ENCODE measurements around the gene STIMATE. TPM values are rescaled to one million over a fixed set of nuclear protein-coding genes. Genes with fewer than 3 reads are reported as not detected.
A peak's percentile ranks its signal among the peaks of the same experiment; 100 is the strongest.

STIMATE gene
- total RNA-seq, 1 donor: 18.5 TPM

- Histone ChIP-seq H3K27me3 (ENCODE audit: insufficient read depth, low read length) (no peaks in the 10 kb centered on the region), H3K9me3 (ENCODE audit: low read depth, low read length) (no peaks in the 10 kb centered on the region), H3K27ac (ENCODE audit: low read depth, low read length) (no peak overlapping the region), H3K79me2 (ENCODE audit: insufficient read depth, low read length) (no peaks in the 10 kb centered on the region), H3K4me2 (ENCODE audit: insufficient read depth, low read length) (no peak overlapping the region), H2AFZ (ENCODE audit: low read length) (no peak overlapping the region), H3K36me3 (ENCODE audit: insufficient read depth, low read length) (peaks cover 5% of the 10 kb centered on the region), H3K4me1 (ENCODE audit: insufficient read depth, low read length) (peaks cover 4% of the 10 kb centered on the region), H4K20me1 (ENCODE audit: insufficient read depth, low read length) (peaks cover 16% of the 10 kb centered on the region), H3K4me3 (ENCODE audit: insufficient read depth, low read length) (no peak overlapping the region)
- no peak for TF ChIP-seq CTCF (IDR thresholded peaks at IDR 0.05; ENCODE audit: extremely low read depth, low read depth, low read length)
- DNase-seq (ENCODE audit: insufficient read length, low spot score, missing footprints): no peak
These were observed 44.9 kb downstream of the STIMATE start for GRCh38 chr3:52852419-52852818.

- H3K27me3 ChIP-seq (ENCODE audit: insufficient read depth, low read length): no peaks in the 10 kb centered on the region
- no peak overlapping the region for H2AFZ ChIP-seq (ENCODE audit: low read length)
- peaks cover 11% of the 10 kb centered on the region for H3K36me3 ChIP-seq (ENCODE audit: insufficient read depth, low read length)
- H4K20me1 ChIP-seq (ENCODE audit: insufficient read depth, low read length): peaks cover 14% of the 10 kb centered on the region
- no peaks in the 10 kb centered on the region for H3K9me3 ChIP-seq (ENCODE audit: low read depth, low read length)
- no peak overlapping the region for H3K4me2 ChIP-seq (ENCODE audit: insufficient read depth, low read length)
- no peak overlapping the region for H3K4me3 ChIP-seq (ENCODE audit: insufficient read depth, low read length)
- TF ChIP-seq CTCF (IDR thresholded peaks at IDR 0.05; ENCODE audit: extremely low read depth, low read depth, low read length): peak; percentile 58
- no peak overlapping the region for H3K27ac ChIP-seq (ENCODE audit: low read depth, low read length)
- no peaks in the 10 kb centered on the region for H3K79me2 ChIP-seq (ENCODE audit: insufficient read depth, low read length)
- DNase-seq (ENCODE audit: insufficient read length, low spot score, missing footprints): no peak
- H3K4me1 ChIP-seq (ENCODE audit: insufficient read depth, low read length): peaks cover 4% of the 10 kb centered on the region
These were observed 46.0 kb downstream of the STIMATE start for GRCh38 chr3:52851348-52851747.

- no peak for DNase-seq (ENCODE audit: insufficient read length, low spot score, missing footprints)
- Histone ChIP-seq H3K27ac (ENCODE audit: low read depth, low read length) (no peak overlapping the region), H4K20me1 (ENCODE audit: insufficient read depth, low read length) (peaks cover 6% of the 10 kb centered on the region), H3K4me1 (ENCODE audit: insufficient read depth, low read length) (peaks cover 8% of the 10 kb centered on the region), H3K79me2 (ENCODE audit: insufficient read depth, low read length) (no peaks in the 10 kb centered on the region), H3K36me3 (ENCODE audit: insufficient read depth, low read length) (peaks cover 11% of the 10 kb centered on the region), H3K4me2 (ENCODE audit: insufficient read depth, low read length) (no peak overlapping the region), H3K9me3 (ENCODE audit: low read depth, low read length) (no peaks in the 10 kb centered on the region), H3K4me3 (ENCODE audit: insufficient read depth, low read length) (no peak overlapping the region), H3K27me3 (ENCODE audit: insufficient read depth, low read length) (no peaks in the 10 kb centered on the region), H2AFZ (ENCODE audit: low read length) (no peak overlapping the region)
- no peak for TF ChIP-seq CTCF (IDR thresholded peaks at IDR 0.05; ENCODE audit: extremely low read depth, low read depth, low read length)
These were observed 47.7 kb downstream of the STIMATE start for GRCh38 chr3:52849656-52850055.

GRCh38 chr3:52848617-52849016 is 48.7 kb downstream of the STIMATE start:
- Histone ChIP-seq H3K4me1 (ENCODE audit: insufficient read depth, low read length) (peaks cover 8% of the 10 kb centered on the region), H3K4me3 (ENCODE audit: insufficient read depth, low read length) (no peak overlapping the region), H4K20me1 (ENCODE audit: insufficient read depth, low read length) (peaks cover 6% of the 10 kb centered on the region), H3K79me2 (ENCODE audit: insufficient read depth, low read length) (no peaks in the 10 kb centered on the region), H3K27ac (ENCODE audit: low read depth, low read length) (no peak overlapping the region), H3K27me3 (ENCODE audit: insufficient read depth, low read length) (no peaks in the 10 kb centered on the region), H3K4me2 (ENCODE audit: insufficient read depth, low read length) (no peak overlapping the region), H2AFZ (ENCODE audit: low read length) (no peak overlapping the region), H3K36me3 (ENCODE audit: insufficient read depth, low read length) (peaks cover 11% of the 10 kb centered on the region), H3K9me3 (ENCODE audit: low read depth, low read length) (no peaks in the 10 kb centered on the region)
- peak; percentile 93 for DNase-seq (ENCODE audit: insufficient read length, low spot score, missing footprints)
- no peak for TF ChIP-seq CTCF (IDR thresholded peaks at IDR 0.05; ENCODE audit: extremely low read depth, low read depth, low read length)
